Esophagus (tissue), 2 donors: ENCODE data around the gene ARHGEF4. TPM values are rescaled to one million over a fixed set of nuclear protein-coding genes. Genes with fewer than 3 reads are reported as not detected.

Experiments
- H3K27ac ChIP-seq, 2 donors: one replicate each; pipeline ENCODE4 v1.5.1; 2013; ENCODE audit warnings: low read depth in 2 of 2, mild to moderate bottlenecking in 2 of 2, inconsistent platforms in 1 of 2, low read length in 1 of 2, moderate library complexity in 1 of 2
- H3K27me3 ChIP-seq, 2 donors: one replicate each; pipeline ENCODE4 v1.6.1; 2013; ENCODE audit warnings: low read length in 2 of 2, control low read depth in 1 of 2, mild to moderate bottlenecking in 1 of 2; ENCODE audit not compliant: insufficient read depth in 2 of 2, control insufficient read depth in 1 of 2
- H3K36me3 ChIP-seq, 2 donors: one replicate each; pipeline ENCODE4 v1.6.1; 2013; ENCODE audit warnings: low read length in 1 of 2; ENCODE audit not compliant: control insufficient read depth in 2 of 2, insufficient read depth in 2 of 2
- H3K4me1 ChIP-seq, 2 donors: one replicate each; pipeline ENCODE4 v1.6.1; 2013; ENCODE audit warnings: low read length in 1 of 2; ENCODE audit not compliant: control insufficient read depth in 2 of 2, insufficient read depth in 2 of 2
- H3K4me3 ChIP-seq, 2 donors: one replicate each; pipeline ENCODE4 v1.5.1; 2013; ENCODE audit warnings: low read length in 2 of 2, mild to moderate bottlenecking in 2 of 2, low read depth in 1 of 2, moderate library complexity in 1 of 2
- H3K9me3 ChIP-seq, 2 donors: one replicate each; pipeline ENCODE4 v1.6.1; 2013; ENCODE audit warnings: mild to moderate bottlenecking in 2 of 2, low read depth in 1 of 2, low read length in 1 of 2, moderate library complexity in 1 of 2; ENCODE audit not compliant: control insufficient read depth in 2 of 2, insufficient read depth in 1 of 2
- WGBS, 2 donors: extraction: QIAGEN DNeasy Blood & Tissue Kit; methylation state at CpG; one replicate each; pipeline ENCODE4 v1.1.7; 2013; 5-methylcytosine and 5-hydroxymethylcytosine counted together
- polyA plus RNA-seq, 2 donors: library from polyadenylated mRNA; stranded (reverse); fragments of 200-250 nt; gene quantifications; one replicate each; pipeline ENCODE4 v1.2.3, GENCODE V29; 2013
- donor health status: healthy with polysubstance abuse.
- donor health status: Bipolar disorder and iron deficiency.

The ARHGEF4 gene
- polyA plus RNA-seq, 2 donors = 32.2 to 98.9 TPM

DNA sequence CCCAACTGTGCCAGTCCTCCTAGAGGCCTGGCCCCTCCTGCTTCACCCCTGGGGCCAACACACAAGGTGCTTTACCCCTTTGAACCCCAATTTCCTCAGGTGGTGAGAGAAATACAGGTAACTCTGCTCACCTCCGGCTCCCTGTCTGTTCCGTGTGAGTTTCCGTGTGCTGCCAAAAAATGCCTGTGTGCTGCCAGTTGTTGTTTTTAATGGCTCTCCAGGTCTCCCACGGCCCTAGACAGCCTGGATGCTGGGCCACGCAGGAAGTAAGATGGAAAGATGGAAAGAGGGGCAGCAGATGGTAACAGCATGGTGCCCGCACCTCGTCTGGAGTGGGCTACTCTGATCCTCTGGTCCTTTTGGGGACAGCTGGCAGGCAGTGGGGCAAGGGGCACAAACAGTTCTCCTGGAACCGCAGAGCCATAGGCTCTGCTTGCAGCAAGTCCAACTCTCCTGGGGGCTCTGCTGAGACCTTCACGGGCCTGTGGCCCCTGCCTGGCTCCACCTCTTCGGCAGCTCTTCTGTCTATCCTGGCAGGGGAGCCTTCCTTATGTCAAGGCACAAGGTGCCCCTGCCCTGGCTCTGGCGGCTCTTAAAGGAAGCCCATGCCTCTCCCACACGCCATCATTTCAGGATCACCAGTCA is 4.3 kb upstream of the ARHGEF4 start:
- Histone ChIP-seq H3K27ac (no peak overlapping the region), H3K36me3 (no peaks in the 10 kb centered on the region), H3K4me3 (no peak overlapping the region), H3K27me3 (no peaks in the 10 kb centered on the region), H3K4me1 (peaks cover 6 to 15% of the 10 kb centered on the region in 2 donors), H3K9me3 (no peaks in the 10 kb centered on the region)
- 76 to 79% methylated on average over 12 of the region's 12 CpGs for WGBS, 2 donors

DNA sequence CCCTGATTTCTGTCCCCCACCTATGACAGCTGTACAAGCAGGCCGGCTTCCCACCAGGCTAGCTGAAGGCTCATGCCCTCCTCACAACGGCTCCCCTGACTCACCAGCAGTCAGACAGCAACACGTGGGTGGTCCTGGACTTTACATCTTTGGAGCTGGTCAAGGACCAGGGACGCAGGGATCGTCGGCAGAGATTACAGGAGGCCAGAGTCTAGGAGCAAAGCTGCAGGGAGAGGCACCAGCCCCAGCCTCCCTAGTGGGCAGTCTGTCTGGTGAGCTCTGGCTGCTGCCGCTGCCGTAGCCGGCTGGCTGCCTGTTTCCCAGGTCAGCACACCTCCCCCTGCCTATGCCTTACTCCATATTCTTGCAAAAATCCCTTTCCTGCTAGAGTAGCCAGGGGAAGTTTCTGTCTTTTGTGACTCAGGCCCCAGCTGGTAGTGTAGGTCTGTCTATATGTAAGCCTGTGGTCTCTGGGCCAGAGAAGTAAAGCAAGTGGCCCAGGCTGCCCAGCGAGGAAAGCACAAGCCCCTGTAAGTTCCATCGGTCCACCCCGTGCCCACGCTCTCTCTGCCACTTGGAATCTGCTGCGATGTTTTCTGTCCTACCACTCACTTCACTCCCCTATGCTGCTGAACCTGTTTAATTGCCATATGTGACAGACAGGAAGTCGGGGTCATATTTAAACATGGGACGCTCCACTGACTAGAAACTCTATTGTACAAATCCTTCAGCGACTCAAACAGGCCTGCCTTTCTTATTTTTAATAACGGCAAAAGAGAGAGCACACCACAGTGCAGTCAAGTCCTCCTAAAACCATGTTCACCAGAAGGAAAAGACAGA is 2.4 kb upstream of the ARHGEF4 start:
- peaks cover 5% of the 10 kb centered on the region in 2 donors for H3K4me1 ChIP-seq

DNA sequence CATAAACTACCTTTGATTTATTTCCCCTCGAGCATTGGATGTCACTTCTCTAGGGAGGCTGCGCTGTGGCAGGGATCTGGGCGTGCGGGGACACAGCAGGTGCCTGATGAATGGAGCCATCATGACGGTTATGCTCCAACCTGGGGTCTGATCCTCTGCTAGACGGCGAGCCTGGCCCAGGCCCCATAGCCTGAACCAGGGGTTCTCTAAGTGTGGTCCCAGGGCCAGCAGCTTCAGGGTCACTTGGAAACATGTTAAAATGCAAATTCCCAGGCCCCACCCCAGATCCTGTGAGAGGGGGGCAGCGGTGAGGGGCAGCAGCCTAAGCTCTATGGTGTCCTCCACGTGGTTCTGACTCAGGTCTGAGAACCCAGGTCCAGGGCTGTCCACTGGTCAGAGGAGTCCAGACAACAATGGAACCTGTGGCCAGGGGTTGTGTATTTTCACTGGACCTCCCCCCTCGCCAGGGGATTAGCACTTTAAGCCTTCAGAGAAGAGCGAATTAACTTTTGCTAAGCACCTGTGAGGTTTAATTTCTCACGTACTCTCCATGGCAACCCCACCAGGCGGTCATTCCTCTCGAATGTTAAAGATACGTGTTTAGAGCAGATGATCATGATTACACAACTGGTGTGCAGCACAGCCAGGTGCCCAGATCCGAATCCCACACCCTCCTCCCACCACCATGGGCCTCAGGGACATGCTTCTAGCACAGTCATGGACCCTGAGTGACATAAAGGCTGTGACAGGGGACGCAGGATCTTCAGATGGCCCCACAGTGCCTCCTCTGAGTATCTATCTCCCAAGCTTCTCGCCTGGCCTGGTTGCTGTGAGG is 1.6 kb upstream of the ARHGEF4 start:
- Histone ChIP-seq H3K36me3 (no peaks in the 10 kb centered on the region), H3K27me3 (no peaks in the 10 kb centered on the region), H3K9me3 (no peaks in the 10 kb centered on the region), H3K4me1 (peaks cover 2 to 6% of the 10 kb centered on the region in 2 donors), H3K4me3 (no peak overlapping the region), H3K27ac (no peak overlapping the region)
- whole genome bisulfite sequencing, 2 donors = 85% methylated on average over 18 of the region's 18 CpGs

More for the DNA sequence above, 2.4 kb upstream of the ARHGEF4 start:
- Histone ChIP-seq H3K36me3 (no peaks in the 10 kb centered on the region), H3K27me3 (no peaks in the 10 kb centered on the region), H3K4me3 (no peak overlapping the region), H3K27ac (no peak overlapping the region), H3K9me3 (no peaks in the 10 kb centered on the region)
- WGBS, 2 donors = 63 to 77% methylated on average over 18 of the region's 18 CpGs

DNA sequence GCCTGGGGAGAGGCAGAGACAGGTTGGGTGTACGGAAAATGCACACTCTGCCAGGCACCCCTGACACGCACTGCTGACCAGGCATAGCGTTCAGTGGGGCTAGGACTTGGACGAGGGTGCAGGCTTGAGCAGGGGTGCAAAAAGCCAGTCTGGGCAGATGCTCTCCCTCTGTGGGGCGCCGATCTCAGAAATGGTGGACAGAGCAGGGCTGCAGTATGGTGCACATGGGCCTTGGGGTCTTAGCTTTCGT is 1.0 kb upstream of the ARHGEF4 start:
- H3K27me3 ChIP-seq = no peaks in the 10 kb centered on the region
- peaks cover 2 to 6% of the 10 kb centered on the region in 2 donors for H3K4me1 ChIP-seq
- H3K4me3 ChIP-seq = no peak overlapping the region
- H3K36me3 ChIP-seq = no peaks in the 10 kb centered on the region
- no peak overlapping the region for H3K27ac ChIP-seq
- 91 to 96% methylated on average over 7 of the region's 7 CpGs for WGBS, 2 donors
- no peaks in the 10 kb centered on the region for H3K9me3 ChIP-seq

GRCh38 chr2:130837175-130837810 is 579 bp downstream of the ARHGEF4 start:
- Histone ChIP-seq H3K27ac (peak overlapping the region; percentile 43 to 57), H3K36me3 (no peaks in the 10 kb centered on the region), H3K27me3 (no peaks in the 10 kb centered on the region), H3K4me1 (peaks cover 0 to 6% of the 10 kb centered on the region in 2 donors), H3K9me3 (no peaks in the 10 kb centered on the region), H3K4me3 (peak overlapping the region; percentile 66 to 81)
- WGBS, 2 donors = 3% methylated on average over 52 to 53 of the region's 53 CpGs

- no peak overlapping the region for H3K27ac ChIP-seq
- peaks cover 0 to 6% of the 10 kb centered on the region in 2 donors for H3K4me1 ChIP-seq
- no peaks in the 10 kb centered on the region for H3K9me3 ChIP-seq
- no peaks in the 10 kb centered on the region for H3K27me3 ChIP-seq
- 61 to 63% methylated on average over 28 of the region's 28 CpGs for WGBS, 2 donors
- H3K36me3 ChIP-seq = no peaks in the 10 kb centered on the region
- H3K4me3 ChIP-seq = peak overlapping the region; percentile 66 to 81
These were observed 1.3 kb downstream of the ARHGEF4 start for GRCh38 chr2:130837811-130838565.

DNA sequence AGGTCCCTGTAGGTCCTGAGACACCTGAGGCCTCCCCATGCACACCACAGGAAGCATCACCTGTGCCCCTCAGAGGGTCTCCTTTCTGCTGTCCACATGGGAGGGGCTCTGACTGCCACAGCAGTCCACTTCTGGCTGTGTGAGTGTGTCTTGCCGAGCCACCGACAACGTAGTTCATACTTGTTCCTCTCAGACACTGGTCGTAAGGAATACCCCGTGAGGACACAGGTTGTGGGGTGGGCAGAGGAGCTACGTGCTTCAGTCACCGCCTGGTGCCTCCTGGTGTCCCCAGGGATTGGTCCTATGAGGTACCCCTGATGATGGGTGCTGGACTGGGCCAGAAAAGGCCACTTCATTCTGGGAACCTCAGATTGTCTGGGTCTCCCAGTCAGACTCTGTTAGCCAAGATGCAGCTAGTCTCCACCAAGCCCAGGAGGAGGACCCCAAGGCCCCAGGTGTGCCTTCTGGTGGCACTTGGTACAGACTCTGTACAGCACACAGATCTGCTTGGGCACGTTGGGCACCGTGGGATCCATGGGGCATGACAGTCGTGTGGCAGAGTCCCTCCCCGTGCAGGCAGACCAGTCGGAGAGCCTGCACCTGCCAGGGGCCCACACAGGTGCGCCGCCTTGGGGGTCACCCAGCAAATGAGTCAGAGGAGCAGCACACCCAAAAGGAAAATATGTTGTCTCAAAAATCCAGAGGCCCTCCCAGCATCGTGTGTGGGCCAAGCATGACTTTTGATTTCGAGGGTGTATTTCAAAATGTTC is 2.5 kb downstream of the ARHGEF4 start:
- H3K36me3 ChIP-seq = no peaks in the 10 kb centered on the region
- H3K9me3 ChIP-seq = no peaks in the 10 kb centered on the region
- H3K27ac ChIP-seq = no peak overlapping the region
- H3K4me1 ChIP-seq = peaks cover 0 to 13% of the 10 kb centered on the region in 2 donors
- no peak overlapping the region for H3K4me3 ChIP-seq
- 66 to 76% methylated on average over 16 of the region's 16 CpGs for WGBS, 2 donors
- no peaks in the 10 kb centered on the region for H3K27me3 ChIP-seq

GRCh38 chr2:130840506-130840905 is 3.8 kb downstream of the ARHGEF4 start:
- Histone ChIP-seq H3K36me3 (no peaks in the 10 kb centered on the region), H3K27ac (no peak overlapping the region), H3K4me1 (peaks cover 0 to 13% of the 10 kb centered on the region in 2 donors), H3K27me3 (no peaks in the 10 kb centered on the region), H3K9me3 (no peaks in the 10 kb centered on the region), H3K4me3 (no peak overlapping the region)
- WGBS, 2 donors = 86 to 88% methylated on average over 8 of the region's 8 CpGs
